H1 (cell line): Measurements from ENCODE around the gene S1PR1. TPM values are rescaled to one million over a fixed set of nuclear protein-coding genes. Genes with fewer than 3 reads are reported as not detected.
"Not testable (repeated sequence)": the region's sequence is repeated elsewhere in the genome, so short reads cannot be mapped to it uniquely, and the experiment has no call there.

ENCODE experiments used
- CTCF ChIA-PET: fragments of 300-600 bp; sonication (Branson Sonifier 250); formaldehyde crosslinking; loops from one replicate; lab custom pipeline; 2021; ENCODE audit not compliant: partially characterized antibody; lab: Charles Lee
- POLR2A ChIA-PET: fragments of 300-600 bp; sonication (Branson Sonifier 250); formaldehyde crosslinking; loops from one replicate; lab custom pipeline; 2021; ENCODE audit warnings: inconsistent platforms; ENCODE audit not compliant: partially characterized antibody; lab: Charles Lee
- DNase-seq, 2 experiments: peaks; one replicate each; pipeline versions ENCODE4 v3.0.0 to v3.0.0-alpha.2; 2010 to 2022; ENCODE audit warnings: low spot score in 2 of 2, low read depth in 1 of 2, mixed read lengths in 1 of 2
- FAIRE-seq: peaks from 2 replicates; lab custom pipeline; 2011; peaks lifted over from hg19 to GRCh38; lab: Jason Lieb, UNC
- H2AFZ ChIP-seq: 2 replicates; pipeline ENCODE4 v1.8.1; 2012; ENCODE audit warnings: low read length, inconsistent platforms
- H2AK5ac ChIP-seq: 2 replicates; pipeline ENCODE4 v1.6.1; 2013; ENCODE audit warnings: low read depth, low read length
- H2BK120ac ChIP-seq: replicated peaks from 2 replicates; pipeline ENCODE3; 2013; ENCODE audit warnings: low read depth, low read length, inconsistent platforms
- H2BK12ac ChIP-seq: 2 replicates; pipeline ENCODE4 v1.6.1; 2013; ENCODE audit warnings: low read depth, low read length
- H2BK15ac ChIP-seq: 2 replicates; pipeline ENCODE4 v1.6.1; 2013; ENCODE audit warnings: low read length
- H2BK20ac ChIP-seq: 2 replicates; pipeline ENCODE4 v1.6.1; 2013; ENCODE audit warnings: low read length
- H2BK5ac ChIP-seq: 2 replicates; pipeline ENCODE4 v1.6.1; 2013; ENCODE audit warnings: low read depth, low read length
- H3K14ac ChIP-seq: 2 replicates; pipeline ENCODE4 v1.6.1; 2013; ENCODE audit warnings: inconsistent platforms; ENCODE audit not compliant: insufficient read length
- H3K18ac ChIP-seq: 2 replicates; pipeline ENCODE4 v1.6.1; 2013; ENCODE audit warnings: low read length; ENCODE audit errors: extremely low read depth
- H3K23ac ChIP-seq: 2 replicates; pipeline ENCODE4 v1.6.1; 2013; ENCODE audit warnings: inconsistent platforms; ENCODE audit not compliant: insufficient read length
- H3K23me2 ChIP-seq: 2 replicates; pipeline ENCODE4 v1.6.1; 2013; ENCODE audit warnings: low read depth, low read length
- H3K27ac ChIP-seq: 2 replicates; pipeline ENCODE4 v1.6.1; 2011; ENCODE audit warnings: low read depth, low read length, inconsistent platforms
- H3K27me3 ChIP-seq, 4 experiments: replicated peaks in 1 of 4; 1 replicate in 1 of 4; 2 replicates in 3 of 4; pipeline versions ENCODE4 v1.6.1 to v1.8.1; 2011 to 2013; ENCODE audit warnings: low read length in 3 of 4, mild to moderate bottlenecking in 3 of 4, inconsistent platforms in 2 of 4, mixed read lengths in 2 of 4, moderate library complexity in 1 of 4; ENCODE audit not compliant: control insufficient read depth in 3 of 4, insufficient read depth in 3 of 4; ENCODE audit errors: extremely low read depth in 1 of 4
- H3K36me3 ChIP-seq, 4 experiments: 2 replicates each; pipeline versions ENCODE4 v1.6.1 to v1.8.1; 2011 to 2013; ENCODE audit warnings: mild to moderate bottlenecking in 4 of 4, low read length in 3 of 4, moderate library complexity in 2 of 4, control low read depth in 1 of 4, inconsistent platforms in 1 of 4; ENCODE audit not compliant: insufficient read depth in 4 of 4, control insufficient read depth in 2 of 4
- H3K4ac ChIP-seq: replicated peaks from 2 replicates; pipeline ENCODE3; 2013; ENCODE audit warnings: low read length, low read depth, mixed read lengths, inconsistent platforms; ENCODE audit not compliant: insufficient read length
- H3K4me1 ChIP-seq, 4 experiments: replicated peaks in 1 of 4; 1 replicate in 1 of 4; 2 replicates in 3 of 4; pipeline versions ENCODE4 v1.6.1 to v1.8.1; 2011 to 2013; ENCODE audit warnings: low read length in 3 of 4, inconsistent platforms in 2 of 4, mixed read lengths in 1 of 4; ENCODE audit not compliant: insufficient read depth in 4 of 4, control insufficient read depth in 3 of 4
- H3K4me2 ChIP-seq, 2 experiments: 2 replicates each; pipeline versions ENCODE4 v1.6.1 to v1.8.1; 2011 to 2013; ENCODE audit warnings: low read depth in 2 of 2, low read length in 2 of 2, control low read depth in 1 of 2, inconsistent platforms in 1 of 2, mild to moderate bottlenecking in 1 of 2; ENCODE audit not compliant: insufficient read depth in 1 of 2
- H3K4me3 ChIP-seq, 4 experiments: fragments of 200-600, 300-600 bp in 1 of 4; sonication (generic), shearing (Covaris generic), sonication (Bioruptor Twin) in 1 of 4; 2 replicates each; pipeline versions ENCODE4 v1.5.1 to v1.8.1; 2011 to 2016; ENCODE audit warnings: low read length in 4 of 4, low read depth in 3 of 4, control low read depth in 2 of 4, inconsistent platforms in 2 of 4, mild to moderate bottlenecking in 2 of 4, mixed read lengths in 1 of 4, moderate library complexity in 1 of 4; ENCODE audit not compliant: insufficient read depth in 2 of 4; ENCODE audit errors: extremely low read depth in 1 of 4
- H3K56ac ChIP-seq: replicated peaks from 2 replicates; pipeline ENCODE3; 2013; ENCODE audit warnings: low read depth, mild to moderate bottlenecking, mixed read lengths, low read length, inconsistent platforms; ENCODE audit not compliant: insufficient read length
- H3K79me1 ChIP-seq: 2 replicates; pipeline ENCODE4 v1.6.1; 2013; ENCODE audit warnings: low read depth, low read length, control low read depth
- H3K79me2 ChIP-seq, 2 experiments: 2 replicates each; pipeline versions ENCODE4 v1.6.1 to v1.8.1; 2012 to 2013; ENCODE audit warnings: low read length in 2 of 2, mild to moderate bottlenecking in 2 of 2, inconsistent platforms in 1 of 2; ENCODE audit not compliant: insufficient read depth in 2 of 2, control insufficient read depth in 1 of 2
- H3K9ac ChIP-seq, 4 experiments: replicated peaks in 1 of 4; 1 replicate in 1 of 4; 2 replicates in 3 of 4; pipeline versions ENCODE4 v1.6.1 to v1.8.1; 2011 to 2013; ENCODE audit warnings: low read depth in 3 of 4, low read length in 3 of 4, control low read depth in 2 of 4, mild to moderate bottlenecking in 2 of 4, moderate library complexity in 2 of 4, inconsistent platforms in 1 of 4; ENCODE audit errors: extremely low read depth in 1 of 4
- H3K9me3 ChIP-seq, 2 experiments: 2 replicates each; pipeline versions ENCODE4 v1.6.1 to v1.8.1; 2012 to 2013; ENCODE audit warnings: mild to moderate bottlenecking in 2 of 2, moderate library complexity in 2 of 2, control low read depth in 1 of 2, inconsistent platforms in 1 of 2, low read depth in 1 of 2, low read length in 1 of 2, mixed read lengths in 1 of 2; ENCODE audit not compliant: insufficient read depth in 2 of 2
- H4K20me1 ChIP-seq, 2 experiments: replicated peaks in 1 of 2; 2 replicates each; pipeline versions ENCODE3 to v1.8.1; 2011 to 2013; ENCODE audit warnings: inconsistent platforms in 2 of 2, low read length in 2 of 2, mild to moderate bottlenecking in 1 of 2; ENCODE audit not compliant: insufficient read depth in 2 of 2, control insufficient read depth in 1 of 2
- H4K5ac ChIP-seq: 2 replicates; pipeline ENCODE4 v1.6.1; 2013; ENCODE audit warnings: low read length, low read depth, mixed read lengths, inconsistent platforms; ENCODE audit not compliant: insufficient read length
- H4K8ac ChIP-seq: 2 replicates; pipeline ENCODE4 v1.8.0; 2013; ENCODE audit warnings: mild to moderate bottlenecking, moderate library complexity, low read length, inconsistent platforms; ENCODE audit not compliant: insufficient read depth; ENCODE audit errors: extremely low read depth
- H4K91ac ChIP-seq: replicated peaks from 2 replicates; pipeline ENCODE3; 2013; ENCODE audit warnings: low read length, mixed read lengths, inconsistent platforms; ENCODE audit not compliant: insufficient read length
- BRCA1 ChIP-seq: IDR thresholded peaks from 2 replicates; pipeline ENCODE4 v1.6.1; 2012; ENCODE audit warnings: low read depth, low read length, improper control_type of control experiment
- CEBPB ChIP-seq: IDR thresholded peaks from 2 replicates; pipeline ENCODE4 v1.6.1; 2012; ENCODE audit warnings: low read depth, low read length
- CREB1 ChIP-seq: IDR thresholded peaks from 2 replicates; pipeline ENCODE4 v1.6.1; 2012; ENCODE audit warnings: inconsistent platforms
- CTBP2 ChIP-seq: IDR thresholded peaks from 2 replicates; pipeline ENCODE4 v1.7.0; 2011; ENCODE audit warnings: borderline replicate concordance, mild to moderate bottlenecking, moderate library complexity, mixed read lengths, low read length; ENCODE audit not compliant: insufficient read depth, insufficient read length
- HDAC2 ChIP-seq, 2 experiments: fragments of 300-600 bp in 1 of 2; sonication (generic) in 1 of 2; IDR thresholded peaks; 2 replicates each; pipeline ENCODE4 v1.6.1; 2011 to 2012; ENCODE audit warnings: low read depth in 2 of 2, low read length in 2 of 2, mild to moderate bottlenecking in 2 of 2, moderate library complexity in 2 of 2, borderline replicate concordance in 1 of 2, inconsistent platforms in 1 of 2
- PHF8 ChIP-seq: fragments of 200-600 bp; sonication (generic); conservative IDR thresholded peaks from 2 replicates; pipeline ENCODE4 v1.7.1; 2012; ENCODE audit warnings: low read depth, mild to moderate bottlenecking, inconsistent platforms, low read length, moderate library complexity
- SP1 ChIP-seq: IDR thresholded peaks from 2 replicates; pipeline ENCODE4 v1.6.1; 2011; ENCODE audit warnings: low read depth, low read length
- polyA plus RNA-seq, 7 experiments: library from polyadenylated mRNA; depleted of rRNA in 3 of 7; stranded (reverse) in 5 of 7; unstranded in 2 of 7; fragments of >200 nt in 5 of 7; fragments of 200-250 nt in 2 of 7; gene quantifications; 1 replicate in 5 of 7; 2 replicates in 1 of 7; 4 replicates in 1 of 7; pipeline versions ENCODE4 v1.2.1 to v1.2.3, GENCODE V29; 2011 to 2013; ENCODE audit warnings: missing spikeins in 2 of 7, mixed read lengths in 2 of 7
- total RNA-seq: library from RNA; stranded (reverse); fragmentation: NEBNext Ultra II Directional; extraction: Animal tissue kit (Norgen Biotek cat#: 25700); gene quantifications from 2 replicates; pipeline ENCODE4 v1.2.1, GENCODE V29; 2021

S1PR1 gene
- total and polyA plus RNA-seq, 2 of the 8 experiments (the other 6 are each of a cell fraction or from before 2014, with no cell fraction given): 3.5 to 5.5 TPM

GRCh38 chr1:101228424-101229134 is 8.2 kb upstream of the S1PR1 start (continued):
- TF ChIP-seq CEBPB (no peak), BRCA1 (no peak), SP1 (no peak), CTBP2 (no peak), CREB1 (no peak), PHF8 (no peak), HDAC2 (IDR thresholded peaks at IDR 0.05; ENCODE audit: borderline replicate concordance in 1 of 2, low read depth in 2 of 2, low read length in 2 of 2) (no peak)

GRCh38 chr1:101232182-101232581 is 4.6 kb upstream of the S1PR1 start:
- H3K4me2 ChIP-seq, H2BK5ac ChIP-seq, H3K4me3 ChIP-seq, H3K79me2 ChIP-seq, H2AK5ac ChIP-seq, H2BK12ac ChIP-seq, H3K79me1 ChIP-seq, DNase-seq, H4K5ac ChIP-seq, H3K23ac ChIP-seq, H3K9me3 ChIP-seq, FAIRE-seq, H2BK15ac ChIP-seq, CTCF ChIA-PET, H4K8ac ChIP-seq, H3K27ac ChIP-seq, H2BK20ac ChIP-seq, H4K20me1 ChIP-seq, H3K56ac ChIP-seq, H2BK120ac ChIP-seq, H3K36me3 ChIP-seq, POLR2A ChIA-PET, H4K91ac ChIP-seq, H3K4ac ChIP-seq, H3K18ac ChIP-seq, H3K14ac ChIP-seq, H3K9ac ChIP-seq, H2AFZ ChIP-seq: not testable (repeated sequence)
- H3K23me2 ChIP-seq: peaks cover 14% of the 10 kb centered on the region
- peaks cover 0 to 17% (median 10%) of the 10 kb centered on the region in 4 experiments; a peak in 5 of 7 replicates for H3K27me3 ChIP-seq
- peaks cover 0 to 10% (median 6%) of the 10 kb centered on the region in 4 experiments; a peak in 5 of 7 replicates for H3K4me1 ChIP-seq
